HepG2 (cell line): Measurements from ENCODE around the gene AGFG1. TPM values are rescaled to one million over a fixed set of nuclear protein-coding genes. Genes with fewer than 3 reads are reported as not detected.

Source experiments
- ATF5 ChIP-seq: sonication (generic); formaldehyde crosslinking; IDR thresholded peaks from 2 replicates; pipeline ENCODE4 v1.4.0; 2020; ENCODE audit warnings: mild to moderate bottlenecking, low read depth, missing genetic modification reagents
- GFI1 ChIP-seq: sonication (generic); formaldehyde crosslinking; IDR thresholded peaks from 2 replicates; pipeline ENCODE4 v1.5.0; 2020; ENCODE audit warnings: missing genetic modification reagents, mild to moderate bottlenecking, borderline replicate concordance
- MEIS2 ChIP-seq: sonication (generic); formaldehyde crosslinking; IDR thresholded peaks from 2 replicates; pipeline ENCODE4 v1.9.0; 2021; ENCODE audit warnings: mild to moderate bottlenecking, missing genetic modification reagents
- SALL1 ChIP-seq: sonication (generic); formaldehyde crosslinking; IDR thresholded peaks from 2 replicates; pipeline ENCODE4 v1.8.0; 2022; ENCODE audit warnings: mild to moderate bottlenecking, missing genetic modification reagents
- SKI ChIP-seq: fragments of 450-650 bp; IDR thresholded peaks from one replicate; pipeline ENCODE4 v1.6.1; 2018; ENCODE audit warnings: mild to moderate bottlenecking; ENCODE audit not compliant: partially characterized antibody
- TERF1 ChIP-seq: sonication (generic); formaldehyde crosslinking; IDR thresholded peaks from 2 replicates; pipeline ENCODE4 v1.8.0; 2022; ENCODE audit warnings: mild to moderate bottlenecking, missing genetic modification reagents, moderate library complexity
- TRIM22 ChIP-seq: fragments of 450-650 bp; IDR thresholded peaks from 2 replicates; pipeline ENCODE4 v1.6.1; 2017
- ZHX2 ChIP-seq, 2 experiments: sonication (generic) in 1 of 2; formaldehyde crosslinking in 1 of 2; IDR thresholded peaks; 2 replicates each; pipeline versions ENCODE4 v1.6.1 to v1.9.0; 2014 to 2022; ENCODE audit warnings: antibody characterized with exemption in 1 of 2, borderline replicate concordance in 1 of 2, inconsistent platforms in 1 of 2, low read depth in 1 of 2, missing genetic modification reagents in 1 of 2
- ZNF235 ChIP-seq: sonication (generic); formaldehyde crosslinking; IDR thresholded peaks from 2 replicates; pipeline ENCODE4 v1.8.1; 2023; ENCODE audit warnings: mild to moderate bottlenecking, missing genetic modification reagents, borderline replicate concordance
- ZNF780A ChIP-seq: sonication (generic); formaldehyde crosslinking; IDR thresholded peaks from 2 replicates; pipeline ENCODE4 v1.8.0; 2022; ENCODE audit warnings: mild to moderate bottlenecking, missing genetic modification reagents, moderate library complexity
- ZSCAN5A ChIP-seq: sonication (generic); formaldehyde crosslinking; IDR thresholded peaks from 2 replicates; pipeline ENCODE4 v1.8.0; 2022; ENCODE audit warnings: mild to moderate bottlenecking, missing genetic modification reagents, borderline replicate concordance
- ZSCAN9 ChIP-seq: IDR thresholded peaks from 2 replicates; pipeline ENCODE4 v1.6.1; 2016; ENCODE audit warnings: borderline replicate concordance
- polyA plus RNA-seq, 8 experiments: library from polyadenylated mRNA; depleted of rRNA in 3 of 8; stranded (reverse) in 7 of 8; unstranded in 1 of 8; fragments of >200 nt; fragmentation: Illumina TruSeq in 4 of 8; extraction: Trizol in 4 of 8; gene quantifications; 2 replicates each; pipeline versions ENCODE4 v1.2.1 to v1.2.3, GENCODE V29; 2011 to 2016; ENCODE audit warnings: low read depth in 4 of 8, missing spikeins in 1 of 8, mixed read lengths in 1 of 8; ENCODE audit not compliant: insufficient read depth in 1 of 8
- total RNA-seq, 5 experiments: library from RNA; depleted of rRNA; stranded (reverse); fragments of >200 nt; fragmentation: Illumina TruSeq; extraction: Trizol; gene quantifications; 2 replicates each; pipeline ENCODE4 v1.2.3, GENCODE V29; 2016; ENCODE audit warnings: low read depth in 1 of 5
- TF ChIP-seq, protein P1 (sequence below): IDR thresholded peaks from 2 replicates; pipeline ENCODE4 v1.6.1; 2016
- TF ChIP-seq, protein P2 (sequence below): sonication (generic); formaldehyde crosslinking; IDR thresholded peaks from 2 replicates; pipeline ENCODE4 v1.5.0; 2020; ENCODE audit warnings: missing genetic modification reagents
- TF ChIP-seq, protein P3 (sequence below): sonication (generic); formaldehyde crosslinking; IDR thresholded peaks from 2 replicates; pipeline ENCODE4 v1.4.0; 2020; ENCODE audit warnings: mild to moderate bottlenecking, missing genetic modification reagents

Gene AGFG1
- total and polyA plus RNA-seq, 2 of the 13 experiments (the other 11 are each of a cell fraction or from before 2014, with no cell fraction given) = 145 to 168 TPM

DNA sequence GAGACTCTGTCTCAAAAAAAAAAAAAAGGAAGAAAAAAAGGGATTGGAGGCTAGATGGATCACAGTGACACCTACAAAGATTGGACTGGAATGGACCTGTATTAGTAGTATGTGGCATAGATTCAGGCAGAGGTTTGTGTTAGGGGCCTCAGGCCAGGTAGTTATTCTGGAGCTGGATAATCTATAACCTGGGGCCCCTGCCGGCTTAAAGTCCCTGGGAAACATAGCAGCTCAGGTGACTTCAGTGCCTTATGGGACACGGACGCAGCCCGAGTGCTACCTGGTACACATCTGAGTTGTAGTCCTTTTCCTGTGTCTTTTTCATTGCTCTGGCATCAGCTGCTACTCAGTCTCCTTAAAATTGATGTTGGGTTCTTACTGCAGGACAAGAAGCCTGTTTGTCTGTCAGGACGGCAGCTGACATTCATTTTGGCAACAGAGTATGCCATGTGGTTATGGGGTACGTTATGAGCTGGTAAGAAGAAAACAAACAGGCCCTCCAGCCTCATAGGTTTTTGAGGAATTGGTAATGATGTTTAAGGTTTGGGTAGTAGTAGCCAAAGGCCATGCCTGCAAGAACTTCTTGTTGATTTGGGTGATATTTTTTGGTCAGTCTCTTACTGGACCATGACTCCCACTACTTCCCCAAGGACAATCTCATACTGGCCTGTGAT, 27.8 kb downstream of the AGFG1 start (continued):
- TF ChIP-seq ZSCAN5A (CRISPR knock-in tag) (no peak), MEIS2 (no peak), TERF1 (CRISPR knock-in tag) (no peak), TRIM22 (no peak), GFI1 (0 out of 2 replicates have a peak, but pooled peaks have one; percentile 31), SKI (no peak), SALL1 (0 out of 2 replicates have a peak, but pooled peaks have one; percentile 2), ZSCAN9 (no peak), ZNF235 (CRISPR knock-in tag) (no peak), ZNF780A (CRISPR knock-in tag) (no peak), ATF5 (CRISPR knock-in tag) (no peak), ZHX2 (IDR thresholded peaks at IDR 0.05; ENCODE audit: low read depth) (no peak), ZHX2 (CRISPR knock-in tag; IDR thresholded peaks at IDR 0.05; ENCODE audit: borderline replicate concordance) (no peak)
- TF ChIP-seq, protein P1, sequence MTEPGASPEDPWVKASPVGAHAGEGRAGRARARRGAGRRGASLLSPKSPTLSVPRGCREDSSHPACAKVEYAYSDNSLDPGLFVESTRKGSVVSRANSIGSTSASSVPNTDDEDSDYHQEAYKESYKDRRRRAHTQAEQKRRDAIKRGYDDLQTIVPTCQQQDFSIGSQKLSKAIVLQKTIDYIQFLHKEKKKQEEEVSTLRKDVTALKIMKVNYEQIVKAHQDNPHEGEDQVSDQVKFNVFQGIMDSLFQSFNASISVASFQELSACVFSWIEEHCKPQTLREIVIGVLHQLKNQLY = no peak
- TF ChIP-seq, protein P2, sequence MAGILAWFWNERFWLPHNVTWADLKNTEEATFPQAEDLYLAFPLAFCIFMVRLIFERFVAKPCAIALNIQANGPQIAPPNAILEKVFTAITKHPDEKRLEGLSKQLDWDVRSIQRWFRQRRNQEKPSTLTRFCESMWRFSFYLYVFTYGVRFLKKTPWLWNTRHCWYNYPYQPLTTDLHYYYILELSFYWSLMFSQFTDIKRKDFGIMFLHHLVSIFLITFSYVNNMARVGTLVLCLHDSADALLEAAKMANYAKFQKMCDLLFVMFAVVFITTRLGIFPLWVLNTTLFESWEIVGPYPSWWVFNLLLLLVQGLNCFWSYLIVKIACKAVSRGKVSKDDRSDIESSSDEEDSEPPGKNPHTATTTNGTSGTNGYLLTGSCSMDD = no peak
- TF ChIP-seq, protein P3, sequence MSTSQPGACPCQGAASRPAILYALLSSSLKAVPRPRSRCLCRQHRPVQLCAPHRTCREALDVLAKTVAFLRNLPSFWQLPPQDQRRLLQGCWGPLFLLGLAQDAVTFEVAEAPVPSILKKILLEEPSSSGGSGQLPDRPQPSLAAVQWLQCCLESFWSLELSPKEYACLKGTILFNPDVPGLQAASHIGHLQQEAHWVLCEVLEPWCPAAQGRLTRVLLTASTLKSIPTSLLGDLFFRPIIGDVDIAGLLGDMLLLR (CRISPR knock-in tag) = no peak
